Measurements from ENCODE around the gene TAS2R39.

TAS2R39 gene

GRCh38 chr7:143216151-143216550 is 32.9 kb downstream of the TAS2R39 start:
- no peak for DNase-seq (ENCODE audit: low read depth in 1 of 2, low spot score in 1 of 2)

GRCh38 chr7:143216686-143217085 is 33.5 kb downstream of the TAS2R39 start:
- no peak for DNase-seq (ENCODE audit: low read depth in 1 of 2, low spot score in 1 of 2)

GRCh38 chr7:143217806-143218205 is 34.6 kb downstream of the TAS2R39 start:
- no peak for DNase-seq (ENCODE audit: low read depth in 1 of 2, low spot score in 1 of 2)

GRCh38 chr7:143221286-143221685 is 38.1 kb downstream of the TAS2R39 start:
- DNase-seq (ENCODE audit: low read depth in 1 of 2, low spot score in 1 of 2): no peak

- DNase-seq (ENCODE audit: low read depth in 1 of 2, low spot score in 1 of 2): no peak
These were observed 38.5 kb downstream of the TAS2R39 start, which contains the start of gene TAS2R40 for GRCh38 chr7:143221737-143222136. Gene TAS2R40, plus strand, starts transcription at chr7:143222037. Its CDS starts 42 bp downstream, at chr7:143222079.

GRCh38 chr7:143222782-143223181 is 39.6 kb downstream of the TAS2R39 start:
- no peak for DNase-seq (ENCODE audit: low read depth in 1 of 2, low spot score in 1 of 2)

GRCh38 chr7:143223784-143224183 is 40.6 kb downstream of the TAS2R39 start:
- DNase-seq (ENCODE audit: low read depth in 1 of 2, low spot score in 1 of 2): no peak

- no peak for DNase-seq (ENCODE audit: low read depth in 1 of 2, low spot score in 1 of 2)
These were observed 41.8 kb downstream of the TAS2R39 start for GRCh38 chr7:143225047-143225446.

- DNase-seq (ENCODE audit: low read depth in 1 of 2, low spot score in 1 of 2): no peak
These were observed 44.6 kb downstream of the TAS2R39 start for GRCh38 chr7:143227806-143228205.

- DNase-seq (ENCODE audit: low read depth in 1 of 2, low spot score in 1 of 2): no peak
These were observed 46.0 kb downstream of the TAS2R39 start for GRCh38 chr7:143229054-143229790.

GRCh38 chr7:143230602-143231457 is 47.6 kb downstream of the TAS2R39 start:
- no peak for DNase-seq (ENCODE audit: low read depth in 1 of 2, low spot score in 1 of 2)

All from activated T-helper 1 cell treated with anti-CD3 and anti-CD28 coated beads, Interleukin-2, amount 50 U/mL, for 16 hours (primary cell).